ENCODE data around the gene RWDD1.

Gene RWDD1

DNA sequence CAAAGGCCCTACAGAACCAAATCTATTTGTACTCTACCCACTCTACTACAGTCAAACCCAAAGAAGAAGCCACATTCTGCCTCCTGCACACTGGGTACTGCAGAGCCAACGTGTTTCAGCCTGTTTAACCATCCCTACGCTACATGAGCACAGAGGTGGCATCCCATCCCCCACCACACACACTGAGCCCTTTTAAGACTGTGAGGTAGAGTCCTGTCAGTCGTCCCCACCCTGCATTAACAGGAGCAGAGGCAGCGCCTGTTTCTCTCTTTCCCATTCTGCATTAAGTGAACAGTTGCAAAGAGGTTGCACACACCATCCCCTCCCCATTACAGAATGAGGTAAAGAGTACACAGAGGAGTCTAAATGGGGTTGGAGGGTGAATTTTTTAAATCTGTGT, 39.8 kb downstream of the RWDD1 start:
- no peak for DNase-seq (ENCODE audit: low read depth)

GRCh38 chr6:116615937-116616736, 44.8 kb downstream of the RWDD1 start, which contains the start of gene RSPH4A:
RSPH4A (plus strand) TSS chr6:116616479; CDS start chr6:116616624, 145 bp downstream.
- DNase-seq (ENCODE audit: low read depth): peak; percentile 23

GRCh38 chr6:116616737-116617053, 45.4 kb downstream of the RWDD1 start:
- no peak for DNase-seq (ENCODE audit: low read depth)

- DNase-seq (ENCODE audit: low read depth): no peak
Measured at GRCh38 chr6:116624036-116624805, 52.9 kb downstream of the RWDD1 start.

- DNase-seq (ENCODE audit: low read depth): no peak
Measured at GRCh38 chr6:116625872-116626271, 54.6 kb downstream of the RWDD1 start.

DNA sequence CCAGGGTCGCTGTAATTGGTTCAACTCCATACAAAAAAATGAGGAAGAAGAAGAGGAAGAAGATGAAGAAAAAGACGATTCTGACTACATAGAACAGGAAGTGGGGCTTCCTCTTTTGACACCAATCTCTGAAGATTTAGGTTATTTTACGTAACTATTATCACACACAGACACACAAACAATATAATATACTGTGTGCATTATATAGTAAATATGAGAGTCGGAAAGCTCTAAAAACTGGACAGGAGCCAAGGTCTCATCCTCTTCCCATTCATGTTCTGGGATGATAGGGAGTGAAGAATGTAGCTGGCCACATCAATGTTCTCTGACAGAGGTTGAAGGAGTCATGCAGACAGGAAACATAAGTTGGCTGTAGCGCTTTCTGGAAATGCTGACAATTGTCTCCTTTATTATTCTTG, 58.3 kb downstream of the RWDD1 start:
- DNase-seq (ENCODE audit: low read depth): no peak

DNA sequence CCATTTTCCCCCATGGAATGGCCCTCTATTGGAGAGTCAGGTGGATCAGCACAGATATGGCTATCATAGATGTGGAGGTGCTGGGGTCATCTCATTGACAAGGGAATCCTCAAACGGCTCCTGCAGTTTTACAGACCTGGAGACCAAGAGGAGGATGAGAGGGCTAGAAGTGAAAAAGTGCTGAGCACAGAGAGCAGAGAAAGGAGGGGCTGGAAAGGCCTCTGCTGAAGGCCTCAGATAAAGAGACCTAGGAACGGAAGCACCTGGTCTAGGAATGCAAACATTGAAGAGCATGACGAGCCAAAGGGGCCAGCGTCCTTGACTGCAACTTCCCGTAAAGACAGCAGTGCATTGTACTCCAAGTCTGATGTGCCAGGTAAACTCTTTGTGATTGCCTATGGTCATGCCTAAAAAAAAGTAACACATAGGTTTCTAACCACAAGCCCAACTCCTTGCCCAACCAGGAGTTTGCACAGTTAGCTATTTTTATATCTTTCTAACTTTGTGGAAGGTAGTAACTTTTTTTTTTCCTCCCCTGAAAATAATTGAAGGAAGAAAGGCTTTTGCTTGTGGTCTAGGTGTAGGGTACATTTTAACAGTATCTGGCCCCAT, 60.2 kb downstream of the RWDD1 start:
- DNase-seq (ENCODE audit: low read depth): no peak

- DNase-seq (ENCODE audit: low read depth): no peak
Measured at GRCh38 chr6:116633685-116634084, 62.4 kb downstream of the RWDD1 start.
